HG02981 (cell line): Measurements from ENCODE around the gene MVB12B.

ENCODE experiments used
- ATAC-seq: cut with Tn5 transposase; IDR thresholded peaks from one replicate; pipeline ENCODE4 v1.9.1; 2021; ENCODE audit warnings: mild to moderate bottlenecking, moderate library complexity; ENCODE audit not compliant: unreplicated experiment

Gene MVB12B

DNA sequence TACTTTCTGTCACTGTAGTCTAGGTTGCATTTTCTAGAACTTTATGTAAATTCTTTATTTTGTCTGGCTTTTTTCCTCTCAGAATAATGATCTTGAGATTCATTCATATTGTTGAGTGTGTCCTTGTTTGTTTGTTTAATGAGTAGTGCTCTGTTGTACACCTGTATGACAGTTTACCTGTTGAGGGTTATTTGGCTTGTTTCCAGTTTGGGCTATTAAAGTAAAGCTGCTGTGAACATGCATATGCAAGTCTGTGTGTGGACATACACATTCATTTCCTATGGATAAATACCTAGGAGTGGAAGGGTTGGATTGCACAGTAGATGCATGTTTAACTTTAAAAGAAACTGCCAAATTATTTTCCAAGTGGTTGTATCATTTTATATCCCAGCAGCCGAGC lies 30.4 kb downstream of the MVB12B start:
- no peak for ATAC-seq

DNA sequence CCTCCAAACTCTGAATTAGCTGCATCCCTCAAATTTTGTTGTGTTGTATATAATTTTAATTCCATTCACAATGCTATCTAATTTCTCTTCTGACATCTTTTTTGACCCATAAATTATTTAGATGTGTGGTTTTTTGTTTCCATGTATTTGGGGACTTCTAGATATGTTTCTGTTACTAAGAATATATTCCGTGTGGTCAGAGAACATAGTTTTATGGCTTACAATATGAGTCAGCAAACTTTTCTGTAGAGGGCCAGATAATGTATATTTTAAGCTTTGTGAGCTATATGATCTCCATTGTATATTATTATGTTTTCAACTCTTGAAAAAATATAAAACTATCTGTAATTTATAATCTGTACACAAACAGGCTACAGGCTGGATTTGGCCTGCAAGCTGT lies 33.4 kb downstream of the MVB12B start:
- no peak for ATAC-seq

DNA sequence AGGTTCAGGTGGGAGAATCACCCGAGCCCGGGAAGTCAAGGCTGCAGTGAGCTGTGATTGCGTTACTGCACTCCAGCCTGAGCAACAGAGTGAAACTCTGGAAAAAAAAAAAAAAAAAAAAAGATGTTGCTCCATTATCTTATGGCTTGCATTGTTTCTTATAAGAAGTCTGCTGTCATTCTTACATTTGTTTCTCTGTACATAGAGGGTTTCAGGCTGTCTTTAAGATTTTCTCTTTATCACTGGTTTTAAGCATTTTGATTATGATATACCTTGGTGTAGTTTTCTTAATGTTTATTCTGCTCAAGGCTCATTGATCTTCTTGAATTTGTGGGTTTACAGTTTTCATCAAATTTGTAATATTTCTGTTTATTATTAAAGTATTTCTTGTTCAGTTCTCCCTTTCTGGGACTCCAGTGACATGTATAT lies 35.2 kb downstream of the MVB12B start:
- ATAC-seq, result no peak

DNA sequence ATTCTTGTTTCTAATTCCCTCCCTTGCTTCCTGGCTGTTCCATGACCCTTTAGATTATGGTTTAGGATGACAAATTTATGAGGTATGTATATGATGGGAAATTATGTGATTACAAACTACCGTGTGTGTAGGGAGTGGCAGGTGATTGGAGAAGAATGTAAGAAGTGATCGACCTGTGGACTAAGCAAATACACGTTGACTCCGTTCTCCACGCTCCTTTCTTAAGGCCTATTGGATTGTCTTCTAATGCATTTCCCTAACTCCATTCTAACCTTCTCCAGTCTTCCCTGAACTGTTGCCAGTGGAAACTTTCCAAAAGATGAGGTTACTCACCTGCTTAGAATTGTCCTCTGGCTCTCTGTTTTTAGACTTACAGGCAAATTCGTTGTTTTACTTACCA lies 36.6 kb downstream of the MVB12B start:
- no peak for ATAC-seq

DNA sequence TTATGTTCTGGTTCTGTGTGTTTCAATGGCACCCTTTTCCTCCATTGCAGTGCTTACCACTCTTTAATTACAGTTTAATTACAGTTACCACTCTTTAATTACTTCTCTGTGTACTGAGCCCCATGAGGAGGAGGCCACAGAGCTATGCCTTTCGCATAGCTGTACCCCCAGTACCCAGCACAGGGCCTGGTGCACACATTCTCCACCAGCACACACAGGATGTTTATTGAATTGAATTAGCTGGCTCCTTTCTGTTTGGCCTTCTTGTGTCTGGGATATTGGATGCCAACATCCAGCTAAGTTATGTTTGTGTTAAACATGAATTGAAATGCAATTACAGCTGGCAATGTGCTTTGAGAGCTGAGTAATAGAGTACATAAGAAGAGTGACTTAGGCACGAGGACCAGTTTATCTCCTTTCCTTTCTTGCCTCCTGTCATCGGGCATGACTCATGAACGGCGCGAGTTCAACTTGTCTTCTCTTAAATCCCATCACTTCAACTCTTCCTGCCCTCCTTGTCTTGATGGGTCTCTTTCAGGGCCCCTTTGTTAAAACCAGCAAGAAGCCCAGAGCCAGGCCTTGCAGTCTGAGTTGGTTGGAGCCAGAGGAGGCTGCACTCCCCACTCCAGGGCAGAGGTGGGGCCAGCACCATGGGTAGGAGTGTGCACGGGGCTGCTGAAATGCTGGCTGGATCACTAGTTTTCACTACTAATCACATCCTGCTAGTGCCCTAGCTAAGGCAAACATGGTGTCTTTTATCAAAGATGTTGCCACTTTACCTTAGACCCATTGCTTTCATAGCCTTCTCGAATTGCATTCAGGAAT lies 37.4 kb downstream of the MVB12B start:
- no peak for ATAC-seq

DNA sequence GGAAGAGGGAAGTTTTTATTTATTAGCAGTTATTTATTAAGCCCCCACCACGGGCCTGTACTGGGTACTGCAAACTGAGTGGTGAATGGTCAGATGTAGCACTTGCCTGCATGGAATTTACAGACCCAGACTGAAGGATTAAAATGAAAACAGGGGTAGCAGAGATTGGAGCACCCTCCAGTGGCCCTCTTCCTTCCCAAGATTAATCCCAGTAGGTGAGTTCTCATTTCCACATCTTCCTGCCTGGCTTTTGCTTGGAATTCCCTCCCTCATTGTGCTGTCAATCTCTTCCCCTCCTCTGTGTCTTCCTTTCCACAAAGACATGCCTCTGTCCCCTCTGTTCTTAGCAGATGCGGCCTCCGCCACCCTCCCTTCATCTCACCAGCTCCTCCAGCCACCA lies 39.2 kb downstream of the MVB12B start:
- ATAC-seq, result no peak

DNA sequence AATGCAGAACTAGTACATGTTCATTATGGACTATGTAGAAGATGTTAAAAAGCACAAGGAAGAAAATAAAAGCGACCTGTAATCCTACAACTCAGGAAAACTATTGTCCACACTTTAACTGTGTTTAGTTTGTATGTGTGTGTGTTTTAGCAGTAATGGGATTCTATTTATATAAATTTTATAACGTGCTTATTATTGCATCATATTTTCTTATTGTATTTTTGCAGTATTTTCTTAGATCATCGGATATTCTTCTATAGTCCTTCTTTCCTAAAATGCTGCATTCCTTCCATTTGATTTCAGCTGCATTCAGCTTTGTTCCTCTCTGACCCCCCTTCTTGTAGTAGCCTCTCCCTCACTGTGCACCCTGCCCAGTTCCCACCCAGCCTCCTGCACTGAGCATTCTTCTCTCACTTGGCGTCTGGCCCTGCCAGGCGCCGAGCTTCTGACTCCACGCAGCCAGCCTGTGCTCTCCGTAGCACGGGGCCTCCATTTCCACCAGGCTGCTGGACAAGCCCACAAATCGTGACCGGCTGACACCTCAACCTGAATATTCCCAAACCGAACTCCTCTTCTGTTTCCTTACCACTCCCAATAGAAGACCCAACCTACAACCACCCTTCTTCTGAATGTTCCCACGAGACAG lies 39.9 kb downstream of the MVB12B start:
- ATAC-seq, result no peak

DNA sequence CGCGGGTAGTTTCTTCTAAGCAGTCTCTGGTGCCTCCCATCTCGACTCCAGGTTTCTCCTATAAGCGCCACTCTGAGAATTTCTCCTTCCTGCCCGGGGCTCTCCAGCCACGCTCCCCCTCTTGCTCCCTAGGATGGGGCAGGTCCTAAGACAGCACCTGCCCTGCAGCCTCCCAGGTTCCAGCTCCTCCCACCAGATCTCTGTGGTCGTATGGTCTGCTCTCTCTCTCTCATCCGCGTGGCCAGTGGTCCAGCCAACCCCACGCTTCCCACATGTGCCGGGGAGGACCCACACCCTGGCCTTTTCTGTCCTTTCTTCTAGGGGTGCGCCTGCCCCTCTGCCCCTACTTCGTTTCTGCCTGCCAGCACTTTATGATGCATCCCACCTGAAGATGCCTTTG lies 40.5 kb downstream of the MVB12B start:
- ATAC-seq, result no peak

DNA sequence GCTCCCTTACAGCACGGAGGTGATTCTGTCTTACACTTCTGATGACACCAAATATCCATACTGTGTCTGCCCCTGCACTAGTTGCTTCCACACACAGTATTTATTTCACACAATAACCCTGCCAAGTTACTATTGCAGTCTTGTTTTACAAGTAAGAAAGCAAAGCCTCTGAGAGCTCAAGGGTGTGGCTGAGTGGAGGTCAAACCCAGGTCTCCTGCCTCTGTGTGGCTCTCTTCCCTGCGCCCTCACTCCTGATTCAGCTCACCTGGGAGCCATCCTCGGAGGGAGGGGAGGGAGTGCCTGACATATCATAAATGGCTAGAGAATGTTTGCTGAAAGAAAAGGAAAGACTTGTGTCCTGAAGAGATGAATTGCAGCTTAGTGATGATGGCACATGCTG lies 41.0 kb downstream of the MVB12B start:
- no peak for ATAC-seq

DNA sequence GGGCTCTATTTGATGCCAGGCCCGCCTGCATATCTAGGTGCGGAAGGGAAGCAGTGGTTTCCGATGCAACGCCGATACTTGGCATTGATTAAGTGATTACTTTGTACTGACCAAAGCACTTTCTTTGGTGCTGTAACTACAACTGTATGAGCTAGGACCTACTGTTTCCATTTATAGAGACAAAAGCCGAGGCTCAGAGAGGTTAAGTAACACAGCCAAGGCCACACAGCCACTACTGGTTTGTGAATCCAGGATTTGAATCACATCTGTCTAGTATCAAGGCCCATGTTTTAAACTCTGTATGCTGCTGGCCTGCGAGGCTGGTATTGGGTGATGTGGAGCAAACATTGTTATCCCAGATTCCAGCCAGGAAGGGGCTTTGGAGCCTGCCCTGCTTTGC lies 41.4 kb downstream of the MVB12B start:
- no peak for ATAC-seq

DNA sequence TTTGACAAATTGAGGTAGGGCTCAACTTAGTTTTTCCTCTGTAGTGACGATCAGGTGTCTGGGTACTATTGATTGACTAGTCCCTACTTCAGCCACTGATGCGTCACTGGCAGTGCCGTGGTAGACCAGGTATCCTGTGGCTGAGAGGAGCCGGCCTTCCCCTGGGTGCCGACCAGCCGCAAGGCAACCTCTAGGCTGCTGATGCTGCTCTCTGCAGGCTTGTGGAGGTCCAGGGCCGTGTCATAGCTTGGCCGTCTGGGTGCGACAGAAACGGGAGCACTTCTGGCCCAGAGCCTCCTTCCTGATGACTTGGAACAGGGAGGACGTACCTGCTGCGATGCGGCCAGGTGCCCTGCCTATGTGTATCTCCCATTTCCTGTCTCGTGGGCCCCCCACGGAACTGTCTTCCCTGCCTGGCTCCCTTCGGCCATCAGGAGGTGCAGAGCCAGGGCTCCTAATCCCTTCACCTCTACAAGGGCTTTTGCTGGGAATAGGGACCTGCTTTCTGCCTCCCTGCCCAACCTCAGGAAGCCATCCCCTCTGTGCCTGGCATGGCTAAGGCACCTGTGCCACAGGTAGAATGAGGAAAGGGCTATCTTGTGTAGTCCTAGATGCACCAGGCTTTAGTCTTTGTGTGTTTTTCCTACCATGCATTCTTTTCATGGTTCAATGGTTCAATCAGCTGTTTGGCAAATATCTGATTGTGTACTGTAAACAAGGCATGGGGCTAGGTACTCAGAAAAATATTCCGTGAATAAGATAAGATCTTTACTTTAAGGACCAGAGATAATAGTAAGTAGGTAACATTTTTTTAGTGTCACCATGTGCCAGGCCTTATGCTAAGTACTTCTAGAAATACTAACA lies 44.6 kb downstream of the MVB12B start:
- ATAC-seq, result no peak

DNA sequence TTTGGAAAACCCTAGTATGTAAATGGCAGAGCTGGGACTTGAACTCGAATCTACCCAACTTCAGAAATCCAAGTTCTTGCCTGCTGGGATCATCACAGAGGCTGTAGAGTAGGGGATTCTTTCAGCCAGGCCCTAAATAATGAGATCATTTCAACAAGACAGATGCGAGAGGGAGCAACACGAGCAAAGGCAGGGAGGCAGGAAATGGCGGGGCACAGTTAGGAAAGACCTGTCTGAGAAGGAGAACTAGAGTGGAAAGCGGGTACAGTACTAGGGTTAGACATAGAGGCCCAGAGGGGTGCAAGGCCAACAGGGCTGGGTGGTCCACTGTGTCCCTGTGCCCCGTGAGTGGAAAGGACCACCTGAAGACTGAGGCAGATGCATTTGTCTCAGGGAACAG lies 46.1 kb downstream of the MVB12B start:
- no peak for ATAC-seq

DNA sequence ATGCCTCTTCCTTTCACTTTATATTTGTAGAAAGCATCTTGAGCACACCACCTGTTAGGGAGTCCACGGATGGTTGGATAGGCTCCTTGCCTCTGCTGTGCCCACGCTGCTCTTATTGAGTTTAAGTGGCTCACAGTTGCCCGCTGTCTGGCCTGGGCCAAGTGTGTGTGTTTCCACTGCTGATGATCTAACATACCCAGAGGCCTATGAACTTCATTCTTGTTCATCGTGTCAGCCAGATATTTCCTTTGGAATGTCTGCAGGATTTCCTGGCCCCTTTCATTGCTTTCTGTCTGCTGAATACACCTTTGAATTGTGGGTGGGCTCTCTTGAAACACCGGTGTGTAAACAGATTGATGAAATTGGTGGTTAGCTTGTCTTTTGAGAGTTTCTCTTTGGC lies 46.6 kb downstream of the MVB12B start:
- no peak for ATAC-seq

DNA sequence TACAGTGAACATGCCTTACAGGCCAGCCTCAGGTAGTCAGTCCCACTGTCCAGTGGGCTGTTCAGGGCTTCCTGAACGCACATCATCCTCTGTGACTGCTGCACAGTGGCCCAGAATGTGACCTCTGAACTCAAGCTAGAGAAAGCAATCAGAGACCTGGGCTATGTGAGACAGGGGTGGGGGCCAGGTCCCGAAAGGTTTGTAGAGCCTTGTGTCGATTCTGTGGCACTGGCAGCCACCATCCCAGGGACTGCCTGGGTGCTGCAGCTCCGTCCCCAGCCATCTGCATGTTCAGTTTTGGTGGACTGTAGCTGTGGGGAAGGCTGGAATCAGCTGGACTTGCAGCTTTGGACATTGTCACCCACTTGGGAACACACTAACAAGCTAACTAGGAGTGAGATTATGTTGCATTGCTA lies 47.7 kb downstream of the MVB12B start:
- ATAC-seq, result no peak

DNA sequence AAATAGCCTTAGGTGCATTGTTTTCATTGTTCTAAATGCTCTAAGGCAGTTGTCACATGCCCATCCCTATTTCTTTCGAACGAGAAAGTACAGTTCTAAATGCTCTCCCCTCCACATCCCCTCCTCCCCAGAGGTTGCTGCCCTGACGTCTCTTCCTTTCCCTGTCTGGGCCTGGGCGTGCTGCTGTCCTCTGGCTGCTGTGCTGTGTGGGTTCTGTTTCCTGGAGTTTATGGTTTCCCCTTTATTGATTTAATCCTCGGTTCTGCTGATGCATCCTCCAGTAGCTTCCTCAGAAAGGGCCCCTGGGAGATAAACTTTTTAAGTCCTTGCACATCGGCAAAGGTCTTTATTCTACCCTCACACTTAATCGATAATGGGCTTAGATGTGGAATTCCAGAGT lies 48.8 kb downstream of the MVB12B start:
- ATAC-seq, result no peak

DNA sequence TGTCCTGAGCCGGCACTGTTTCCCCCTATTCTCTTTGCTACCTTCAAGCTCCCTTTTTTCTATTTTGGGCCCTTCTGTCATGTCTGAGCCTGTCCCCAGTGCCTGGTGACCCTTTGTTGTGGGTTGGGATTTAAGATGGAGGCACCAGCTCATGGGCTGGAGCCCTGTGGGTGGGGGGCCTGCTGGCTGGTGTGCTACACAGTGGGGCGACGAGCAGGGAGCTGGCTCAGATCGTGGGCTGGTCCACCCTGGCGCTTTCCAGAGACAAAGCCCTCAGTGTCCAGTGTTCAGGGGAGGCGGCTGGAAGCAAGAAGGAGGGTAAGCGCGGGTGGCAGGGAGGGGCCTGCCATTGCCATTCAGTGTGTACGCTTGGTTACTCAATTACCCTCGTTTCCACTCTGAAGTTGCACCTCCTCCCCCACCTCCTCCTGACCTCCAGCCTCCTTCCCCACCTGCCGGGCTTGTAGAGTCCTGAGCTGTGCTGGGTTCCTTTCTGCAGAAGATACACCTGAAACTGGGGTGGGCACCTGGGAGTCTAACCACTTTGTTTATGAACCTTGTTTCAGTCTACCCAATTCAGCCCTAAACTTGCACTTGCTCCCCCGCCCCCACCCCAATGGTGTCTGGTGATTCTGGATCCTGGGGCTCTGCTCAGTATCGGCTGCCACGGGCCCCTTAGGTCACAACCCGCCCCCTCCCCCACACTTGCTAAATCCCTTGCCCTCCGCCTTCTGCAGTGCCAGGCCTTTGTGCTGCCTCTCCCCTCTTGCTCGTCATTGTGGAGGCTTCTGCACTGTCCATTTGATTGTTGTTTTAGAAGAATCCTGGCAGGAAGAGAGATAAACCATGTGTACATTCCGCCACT lies 49.9 kb downstream of the MVB12B start:
- ATAC-seq, result no peak

DNA sequence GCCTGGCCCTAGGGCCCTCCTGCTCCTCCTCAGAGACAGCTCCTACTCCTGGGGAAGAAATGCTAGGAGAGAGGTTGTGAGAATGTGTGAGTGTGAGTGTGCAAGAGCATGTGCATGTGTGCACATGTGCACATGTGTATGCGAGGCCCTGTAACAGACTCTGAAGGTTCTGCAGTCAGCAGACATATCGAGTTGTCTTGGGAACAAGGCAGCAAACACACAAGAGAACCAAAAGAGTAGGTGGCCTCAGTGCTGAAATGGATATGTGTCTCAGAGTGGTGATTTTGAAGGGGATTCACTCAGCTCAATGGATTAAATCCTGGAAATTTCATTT lies 50.5 kb downstream of the MVB12B start:
- ATAC-seq, result no peak

DNA sequence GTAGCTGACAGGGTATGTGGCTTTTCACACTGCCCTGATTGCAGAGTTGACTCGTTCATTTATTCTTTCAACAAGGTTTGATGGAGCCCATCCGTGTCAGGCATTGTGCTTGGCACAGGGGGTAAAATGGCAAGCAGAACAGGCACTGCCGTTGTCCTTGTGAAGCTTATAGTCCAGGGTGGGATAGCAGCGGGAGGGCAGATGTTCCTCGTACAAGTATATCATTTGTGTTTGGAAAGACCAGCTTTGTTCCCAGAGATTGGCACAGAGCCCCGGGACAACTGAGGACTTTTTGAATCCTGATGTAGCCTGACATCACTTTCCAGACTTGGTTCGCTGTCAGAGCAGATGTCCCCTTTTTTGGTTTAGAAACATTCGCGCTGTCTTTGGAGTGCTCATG lies 50.9 kb downstream of the MVB12B start:
- ATAC-seq, result no peak

DNA sequence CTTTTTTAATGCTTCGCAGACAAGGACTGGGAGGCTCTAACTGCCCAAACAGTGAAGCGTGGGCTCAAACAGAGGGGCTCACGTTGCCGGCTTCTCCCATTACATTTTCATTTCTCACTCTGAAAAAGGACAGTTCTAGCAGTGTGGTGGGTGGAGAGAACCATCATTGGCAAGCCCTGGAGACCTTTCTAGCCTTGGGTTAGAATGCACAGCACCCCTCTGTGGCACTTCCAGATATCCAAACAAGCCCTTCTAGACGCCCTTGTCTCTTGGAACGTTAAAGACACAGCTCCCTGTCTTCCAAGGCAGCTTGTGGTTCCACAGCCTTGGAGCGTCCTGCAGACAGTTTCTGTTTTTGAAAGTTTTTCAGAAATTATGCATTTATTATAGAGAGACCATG lies 52.1 kb downstream of the MVB12B start:
- ATAC-seq, result no peak

DNA sequence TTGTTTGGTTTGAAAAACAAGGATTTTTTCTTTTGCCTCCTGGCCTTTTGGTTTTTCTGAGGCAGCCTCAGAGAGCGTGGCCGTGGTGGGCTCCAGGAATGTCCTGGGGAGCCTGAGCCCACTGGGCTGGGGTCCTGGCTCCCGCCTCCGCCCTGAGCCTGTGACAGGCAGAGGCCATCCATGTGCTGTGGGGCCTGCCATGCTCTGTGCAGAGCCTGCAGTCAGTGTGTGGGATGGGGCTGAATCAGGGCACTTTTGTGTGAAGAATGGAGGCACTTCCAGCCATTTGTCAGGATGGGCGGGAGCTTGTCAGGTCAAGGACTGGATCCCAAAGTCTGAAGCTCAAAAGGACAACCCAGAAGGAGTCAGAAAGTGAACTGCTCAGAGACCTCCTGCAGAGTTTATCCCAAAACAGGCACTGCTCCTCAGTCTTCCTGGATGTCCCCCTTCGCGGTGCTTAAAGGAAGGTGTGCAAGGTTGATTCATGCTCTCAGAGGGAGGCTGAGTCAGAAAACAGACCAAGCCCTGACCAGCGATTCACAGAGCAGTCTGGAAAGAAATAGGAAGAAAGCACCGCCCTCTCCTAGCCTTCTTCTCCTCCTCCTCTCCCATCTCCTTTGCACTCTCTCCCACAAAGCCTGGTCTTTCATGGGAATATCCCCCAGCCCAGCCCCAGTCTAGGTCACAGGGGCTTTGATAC lies 53.2 kb downstream of the MVB12B start:
- no peak for ATAC-seq
